Liver (tissue), 3 donors: ENCODE data around the gene ARMC5.

Experiments
- ATF3 ChIP-seq: IDR thresholded peaks from 2 replicates; pipeline ENCODE4 v1.6.1; 2016; ENCODE audit warnings: antibody characterized with exemption
- CTCF ChIP-seq: fragments of 150-350 bp; IDR thresholded peaks from 2 replicates; pipeline ENCODE4 v1.5.1; 2017; ENCODE audit warnings: improper control_type of control experiment, low read depth, low read length; ENCODE audit not compliant: missing input control
- GABPA ChIP-seq, 2 donors: IDR thresholded peaks in 1 of 2; conservative IDR thresholded peaks in 1 of 2; 2 replicates each; pipeline ENCODE4 v1.6.1; 2016; ENCODE audit warnings: antibody characterized with exemption in 2 of 2, mild to moderate bottlenecking in 1 of 2, moderate library complexity in 1 of 2
- JUND ChIP-seq, 2 donors: IDR thresholded peaks; 2 replicates each; pipeline ENCODE4 v1.6.1; 2016; ENCODE audit warnings: antibody characterized with exemption in 2 of 2
- RAD21 ChIP-seq, 2 donors: IDR thresholded peaks; 2 replicates each; pipeline ENCODE4 v1.6.1; 2016; ENCODE audit warnings: antibody characterized with exemption in 2 of 2, mild to moderate bottlenecking in 2 of 2
- REST ChIP-seq: IDR thresholded peaks from 2 replicates; pipeline ENCODE4 v1.6.1; 2016; ENCODE audit warnings: antibody characterized with exemption, mild to moderate bottlenecking
- RXRA ChIP-seq, 2 donors: IDR thresholded peaks; 2 replicates each; pipeline ENCODE4 v1.6.1; 2017 to 2018; ENCODE audit warnings: antibody characterized with exemption in 2 of 2, mild to moderate bottlenecking in 1 of 2
- SP1 ChIP-seq: IDR thresholded peaks from 2 replicates; pipeline ENCODE4 v1.6.1; 2018; ENCODE audit warnings: antibody characterized with exemption, mild to moderate bottlenecking
- TAF1 ChIP-seq: conservative IDR thresholded peaks from 2 replicates; pipeline ENCODE4 v1.6.1; 2016; ENCODE audit warnings: antibody characterized with exemption, mild to moderate bottlenecking
- ZBTB33 ChIP-seq: IDR thresholded peaks from 2 replicates; pipeline ENCODE4 v1.6.1; 2016; ENCODE audit warnings: antibody characterized with exemption
- donor health status: healthy.
- donor health status: healthy.

GRCh38 chr16:31485571-31485970, 26.3 kb downstream of the ARMC5 start:
- TF ChIP-seq CTCF (no peak), RXRA (IDR thresholded peaks at IDR 0.05) (no peak), GABPA (IDR thresholded peaks at IDR 0.05 in 1 of 2, conservative IDR thresholded peaks at IDR 0.05 in 1 of 2) (no peak), RAD21 (IDR thresholded peaks at IDR 0.05) (no peak), ZBTB33 (no peak), REST (no peak), TAF1 (no peak), JUND (IDR thresholded peaks at IDR 0.05) (no peak), SP1 (no peak), ATF3 (no peak)
